A673 (cell line): ENCODE data around the gene CACNA2D2. TPM values are rescaled to one million over a fixed set of nuclear protein-coding genes. Genes with fewer than 3 reads are reported as not detected.

Source experiments
- BruUV-seq: library from RNA; stranded (reverse); fragments of 400-500 nt; replicated peaks from 2 replicates; lab custom pipeline; 2021; lab: Mats Ljungman, UMichigan
- CTCF ChIA-PET: fragments of 300-600 bp; sonication (Branson Sonifier 250); formaldehyde crosslinking; loops from one replicate; lab custom pipeline; 2022; ENCODE audit warnings: antibody characterized with exemption; lab: Charles Lee
- POLR2A ChIA-PET: fragments of 300-600 bp; sonication (Branson Sonifier 250); formaldehyde crosslinking; loops from one replicate; lab custom pipeline; 2022; ENCODE audit warnings: antibody characterized with exemption; ENCODE audit not compliant: low non-redundant PET; lab: Charles Lee
- DNase-seq: peaks from one replicate; pipeline ENCODE4 v3.0.0-alpha.2; 2015; ENCODE audit warnings: low spot score
- H3K27ac ChIP-seq: fragments of 200-600 bp; sonication (generic); 2 replicates; pipeline ENCODE4 v1.5.1; 2016; ENCODE audit warnings: mixed run types, low read depth, mild to moderate bottlenecking, mixed read lengths, antibody characterized with exemption, low read length; ENCODE audit not compliant: poor library complexity, severe bottlenecking
- H3K27me3 ChIP-seq: fragments of 200-600 bp; sonication (generic); replicated peaks from 2 replicates; pipeline ENCODE4 v1.6.1; 2017; ENCODE audit warnings: mixed run types, low read depth, mild to moderate bottlenecking, mixed read lengths, antibody characterized with exemption, low read length; ENCODE audit not compliant: insufficient read depth, poor library complexity
- H3K36me3 ChIP-seq: fragments of 200-600 bp; sonication (generic); 2 replicates; pipeline ENCODE4 v1.6.1; 2016; ENCODE audit warnings: mixed run types, mild to moderate bottlenecking, mixed read lengths, antibody characterized with exemption, low read length; ENCODE audit not compliant: insufficient read depth, poor library complexity, severe bottlenecking
- H3K4me1 ChIP-seq: fragments of 200-600 bp; sonication (generic); 2 replicates; pipeline ENCODE4 v1.6.1; 2017; ENCODE audit warnings: mixed run types, mild to moderate bottlenecking, mixed read lengths, antibody characterized with exemption, low read length; ENCODE audit not compliant: insufficient read depth, poor library complexity, severe bottlenecking
- H3K4me3 ChIP-seq: fragments of 200-600 bp; sonication (generic); 2 replicates; pipeline ENCODE4 v1.5.1; 2016; ENCODE audit warnings: low read depth, mixed run types, mild to moderate bottlenecking, mixed read lengths, low read length; ENCODE audit not compliant: poor library complexity, severe bottlenecking
- H3K9me3 ChIP-seq: fragments of 200-600 bp; sonication (generic); 2 replicates; pipeline ENCODE4 v1.6.1; 2016; ENCODE audit warnings: mixed run types, low read depth, mild to moderate bottlenecking, mixed read lengths, antibody characterized with exemption, low read length; ENCODE audit not compliant: poor library complexity, severe bottlenecking
- CTCF ChIP-seq: fragments of 300-800, 200-600 bp; sonication (generic); conservative IDR thresholded peaks from 2 replicates; pipeline ENCODE4 v1.5.1; 2017; ENCODE audit warnings: low read depth, mild to moderate bottlenecking, antibody characterized with exemption, low read length, moderate library complexity, mixed read lengths
- EZH2 ChIP-seq: fragments of 200-600 bp; sonication (generic); IDR thresholded peaks from 2 replicates; pipeline ENCODE4 v1.6.1; 2017; ENCODE audit warnings: borderline replicate concordance, low read depth, mild to moderate bottlenecking, mixed read lengths, antibody characterized with exemption, low read length; ENCODE audit not compliant: poor library complexity, severe bottlenecking
- intact Hi-C: fragments of 100-400 bp; cut with micrococcal nuclease; formaldehyde crosslinking; loops from one replicate; pipeline ENCODE4 v1.10.0; 2022; ENCODE audit not compliant: unreplicated experiment
- total RNA-seq: library from RNA; stranded (reverse); gene quantifications from 2 replicates; pipeline ENCODE4 v1.2.3, GENCODE V29; 2021

The CACNA2D2 gene
- total RNA-seq, 1 experiment from 2014 or later, result 0.17 TPM

DNA sequence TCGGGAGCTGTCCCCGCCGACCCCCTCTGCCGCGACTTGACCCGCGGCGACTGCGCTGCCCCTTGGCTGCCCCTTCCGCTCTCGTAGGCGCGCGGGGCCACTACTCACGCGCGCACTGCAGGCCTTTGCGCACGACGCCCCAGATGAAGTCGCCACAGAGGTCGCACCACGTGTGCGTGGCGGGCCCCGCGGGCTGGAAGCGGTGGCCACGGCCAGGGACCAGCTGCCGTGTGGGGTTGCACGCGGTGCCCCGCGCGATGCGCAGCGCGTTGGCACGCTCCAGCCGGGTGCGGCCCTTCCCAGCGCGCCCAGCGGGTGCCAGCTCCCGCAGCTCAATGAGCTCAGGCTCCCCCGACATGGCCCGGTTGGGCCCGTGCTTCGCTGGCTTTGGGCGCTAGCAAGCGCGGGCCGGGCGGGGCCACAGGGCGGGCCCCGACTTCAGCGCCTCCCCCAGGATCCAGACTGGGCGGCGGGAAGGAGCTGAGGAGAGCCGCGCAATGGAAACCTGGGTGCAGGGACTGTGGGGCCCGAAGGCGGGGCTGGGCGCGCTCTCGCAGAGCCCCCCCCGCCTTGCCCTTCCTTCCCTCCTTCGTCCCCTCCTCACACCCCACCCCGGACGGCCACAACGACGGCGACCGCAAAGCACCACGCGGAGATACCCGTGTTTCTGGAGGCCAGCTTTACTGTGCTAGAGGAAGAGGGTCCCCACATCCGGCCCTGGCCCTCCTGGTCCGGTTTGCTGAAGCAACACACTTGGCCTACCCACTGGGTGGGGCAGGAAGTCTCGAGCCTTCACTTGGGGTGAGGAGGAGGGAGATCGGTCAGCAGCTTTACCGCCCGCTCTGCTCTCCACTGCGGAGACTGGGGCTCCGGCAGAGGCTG lies 162.7 kb downstream of the CACNA2D2 start, which contains the start of gene RASSF1:
RASSF1 (minus strand) TSS at position 389 of the 882 bp plus-strand sequence; CDS start at position 358, 31 bp downstream.
- Histone ChIP-seq H3K36me3 (no peaks in the 10 kb centered on the region), H3K4me1 (peaks cover 2% of the 10 kb centered on the region), H3K27ac (no peak within 1 kb of the TSS), H3K27me3 (no peaks in the 10 kb centered on the region), H3K9me3 (no peaks in the 10 kb centered on the region), H3K4me3 (no peak within 1 kb of the TSS)
- intact Hi-C loops, result no loop called here
- TF ChIP-seq CTCF, result no peak
- no peak for TF ChIP-seq EZH2
- no peak for DNase-seq
- BruUV-seq, result no TSS peak
- POLR2A ChIA-PET, result no interaction called here
- CTCF ChIA-PET, result no interaction called here

GRCh38 chr3:50340147-50340447 lies 163.3 kb downstream of the CACNA2D2 start:
- CTCF ChIA-PET, result no interaction called here
- no peak overlapping the region for H3K27ac ChIP-seq

GRCh38 chr3:50339485-50340146 lies 163.8 kb downstream of the CACNA2D2 start:
- Histone ChIP-seq H3K9me3 (no peaks in the 10 kb centered on the region), H3K36me3 (no peaks in the 10 kb centered on the region), H3K27me3 (no peaks in the 10 kb centered on the region), H3K4me3 (no peak overlapping the region), H3K4me1 (no peaks in the 10 kb centered on the region), H3K27ac (no peak overlapping the region)
- ChIA-PET CTCF (no interaction called here), POLR2A (no interaction called here)
- no peak for DNase-seq
- intact Hi-C loops, result no loop called here
- no peak for TF ChIP-seq EZH2
- TF ChIP-seq CTCF, result no peak
- BruUV-seq, result no TSS peak

More at GRCh38 chr3:50340147-50340447, 163.3 kb downstream of the CACNA2D2 start:
- Histone ChIP-seq H3K9me3 (no peaks in the 10 kb centered on the region), H3K27me3 (no peaks in the 10 kb centered on the region), H3K4me3 (no peak overlapping the region), H3K4me1 (no peaks in the 10 kb centered on the region), H3K36me3 (no peaks in the 10 kb centered on the region)
- BruUV-seq, result no TSS peak
- intact Hi-C loops, result no loop called here
- POLR2A ChIA-PET, result no interaction called here
- TF ChIP-seq EZH2 (no peak), CTCF (no peak)
- DNase-seq, result no peak
